ENCODE data around the gene PUS1.

- no peak for TF ChIP-seq GATA2 (IDR thresholded peaks at IDR 0.05; ENCODE audit: low read depth, low read length)
- TF ChIP-seq GATA3 (IDR thresholded peaks at IDR 0.05; ENCODE audit: low read depth, low read length): no peak
These were observed 33.0 kb downstream of the PUS1 start for GRCh38 chr12:131962069-131962468.

Data from SH-SY5Y (cell line).